Stimulated activated CD8-positive, alpha-beta memory T cell treated with anti-CD3 and anti-CD28 coated beads, Interleukin-15, amount 100 ng/mL, for 1 hour (primary cell): ENCODE data around the gene HAUS3.
"Not testable (repeated sequence)": the region's sequence is repeated elsewhere in the genome, so short reads cannot be mapped to it uniquely, and the experiment has no call there.

ENCODE experiments used
- DNase-seq: peaks from one replicate; pipeline ENCODE4 v3.0.0-alpha.2; 2020; ENCODE audit warnings: low read depth

Gene HAUS3

DNA sequence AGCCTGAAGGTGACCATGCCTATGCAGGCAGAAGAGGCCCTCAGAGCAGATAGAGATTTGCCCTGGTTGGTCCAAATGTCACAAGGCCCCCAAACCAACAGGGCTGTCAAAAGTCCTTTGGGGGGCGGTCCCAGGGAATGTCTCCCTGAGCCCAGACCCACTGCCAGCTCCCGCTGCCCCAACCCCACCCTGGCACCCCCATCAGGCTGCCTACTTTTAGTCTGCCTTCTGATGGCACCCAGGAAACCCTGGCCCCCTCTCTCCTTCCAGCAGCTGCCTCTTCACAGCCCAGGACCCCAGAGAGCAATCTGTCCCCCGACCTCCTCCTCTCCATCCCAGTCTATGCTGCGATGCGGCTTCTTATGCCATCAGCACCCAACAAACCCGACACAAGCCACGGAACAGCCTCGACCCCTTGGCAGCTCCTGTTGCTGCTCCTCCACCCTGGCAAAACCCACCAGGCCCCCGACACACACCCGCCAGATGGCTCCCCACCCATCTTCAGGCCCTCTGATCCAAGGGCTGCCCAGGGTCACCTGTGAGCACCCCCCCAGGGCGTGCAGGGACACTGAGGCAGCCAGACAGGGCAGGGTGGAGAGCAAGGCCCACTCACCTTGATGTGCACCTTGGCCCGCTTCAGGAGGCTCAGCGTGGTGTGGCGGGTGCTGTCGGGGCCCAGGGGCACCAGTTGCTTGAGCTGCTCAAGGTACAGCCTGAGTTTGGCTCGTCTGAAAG is 10.0 kb upstream of the HAUS3 start:
- no peak for DNase-seq

GRCh38 chr4:2251073-2251794 is 9.3 kb upstream of the HAUS3 start:
- DNase-seq, result no peak

GRCh38 chr4:2250357-2251072 is 8.6 kb upstream of the HAUS3 start:
- no peak for DNase-seq

DNA sequence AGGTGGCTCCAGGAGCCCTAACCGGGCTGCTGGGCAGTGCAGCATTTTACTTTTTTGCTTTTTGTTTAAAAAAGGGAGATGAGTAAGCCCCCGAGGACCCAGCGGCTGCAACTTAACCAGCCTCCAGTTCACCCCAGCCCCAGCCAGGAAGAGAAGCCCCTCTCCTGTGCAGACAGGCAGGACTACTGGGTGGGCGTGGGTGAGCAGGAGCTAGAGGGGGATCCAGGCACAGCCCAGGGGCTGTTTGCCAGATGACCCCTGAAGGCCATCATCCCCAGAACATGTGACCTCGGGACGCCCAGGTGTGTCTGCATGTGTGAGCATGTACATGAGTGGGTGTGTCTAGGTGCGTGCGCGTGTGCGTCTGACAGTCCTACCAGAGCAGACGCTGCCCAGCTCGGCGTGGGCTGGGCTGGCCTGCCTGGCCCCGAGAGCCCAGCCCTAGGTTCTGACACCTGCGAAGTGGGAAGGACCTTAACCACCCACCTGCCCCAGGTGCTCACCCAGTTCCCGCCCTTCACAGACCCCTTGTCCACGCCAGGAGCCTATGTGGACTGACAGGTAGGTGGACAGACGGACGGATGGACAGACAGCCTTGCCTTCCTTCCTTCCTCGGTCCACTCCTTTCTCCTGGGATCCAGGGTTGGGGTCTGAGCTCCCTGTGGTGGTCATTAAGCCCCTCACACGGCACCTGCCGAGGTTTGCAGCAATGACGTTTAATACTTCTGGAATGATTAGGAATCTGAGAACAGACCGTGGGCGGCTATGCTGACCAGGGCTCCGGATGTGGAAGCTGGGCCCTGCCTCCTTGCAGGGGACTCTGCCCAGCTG is 7.8 kb upstream of the HAUS3 start:
- no peak for DNase-seq

- no peak for DNase-seq
Measured at GRCh38 chr4:2248821-2249261, 6.9 kb upstream of the HAUS3 start.

- no peak for DNase-seq
Measured at GRCh38 chr4:2248044-2248780, 6.3 kb upstream of the HAUS3 start.

DNA sequence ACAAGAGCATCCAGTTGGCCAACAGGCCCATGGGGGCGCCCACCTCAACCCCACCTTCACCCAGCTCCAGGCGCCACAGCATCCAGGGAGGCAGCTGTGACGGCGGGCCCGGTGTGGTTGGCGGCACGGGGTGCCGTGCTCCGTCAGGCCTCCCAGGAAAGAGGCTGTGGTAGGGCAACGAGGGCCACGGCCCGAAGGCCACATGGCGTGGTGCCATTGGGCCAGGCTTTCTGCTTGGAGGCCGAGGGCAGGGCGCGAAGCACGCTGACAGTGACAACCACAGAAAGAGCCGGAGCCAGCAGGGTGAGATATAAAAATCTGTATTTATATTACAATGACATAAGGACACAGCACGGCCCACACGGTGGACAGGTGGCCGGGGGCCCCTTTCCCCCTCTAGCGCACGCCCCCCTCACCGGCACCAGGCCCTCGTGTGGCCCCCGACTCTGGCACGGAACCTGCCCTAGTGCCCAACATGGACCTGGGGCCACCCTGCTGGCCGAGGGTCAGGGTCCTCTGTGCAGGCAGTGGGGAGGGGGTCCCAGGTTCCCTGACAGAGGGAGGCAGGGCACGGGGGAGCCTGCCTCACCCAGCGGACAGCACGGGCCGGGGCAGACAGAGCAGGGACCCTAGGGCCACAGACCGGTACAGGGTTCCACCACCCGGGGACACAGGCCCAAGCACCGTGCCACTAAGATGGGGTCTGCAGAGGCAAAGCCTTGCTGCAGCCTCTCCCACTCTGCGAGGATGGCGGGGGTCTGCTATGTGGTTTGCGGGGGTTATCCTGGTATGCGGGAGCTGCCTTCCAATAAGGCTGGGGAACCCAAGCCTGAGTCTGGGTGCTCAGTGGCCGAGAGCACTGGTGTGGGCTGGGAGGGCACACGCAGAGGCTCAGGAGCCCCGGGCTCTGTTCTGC is 5.5 kb upstream of the HAUS3 start:
- no peak for DNase-seq

DNA sequence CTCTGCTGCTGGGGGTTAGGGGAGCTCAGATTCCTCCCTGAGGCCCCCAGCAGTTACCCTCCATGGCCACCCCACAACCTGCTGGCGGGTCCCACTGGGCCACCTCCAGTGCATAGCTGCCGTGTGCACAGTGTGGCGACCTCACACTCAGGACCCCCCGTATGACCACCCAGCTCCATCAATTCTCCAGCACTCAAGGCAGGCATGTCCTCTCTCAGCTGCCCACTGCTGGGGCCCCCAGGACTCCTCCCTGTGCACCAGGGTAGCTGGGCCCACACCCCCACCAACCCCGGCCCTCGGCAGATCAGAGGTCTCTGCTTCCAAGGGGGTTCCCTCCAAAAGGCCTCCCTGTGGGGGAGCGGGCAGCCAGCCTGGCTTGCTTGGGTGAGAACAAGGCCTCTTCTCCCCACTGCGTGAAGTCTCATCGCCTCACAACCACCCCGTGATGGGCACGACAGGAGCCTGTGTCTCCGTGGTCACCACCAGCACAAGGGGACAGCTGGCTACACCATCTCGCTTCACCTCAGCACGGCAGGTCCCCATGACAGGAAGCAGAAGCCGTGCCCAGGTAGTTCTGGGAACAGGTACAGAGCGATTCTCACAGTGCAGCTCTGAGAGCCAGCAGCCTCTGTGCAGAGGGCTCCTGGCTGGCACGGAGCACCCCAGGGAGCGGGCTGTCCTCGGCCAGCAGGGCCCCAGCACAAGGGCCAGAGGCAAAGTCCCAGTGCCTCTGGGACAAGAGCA is 4.6 kb upstream of the HAUS3 start:
- DNase-seq, result no peak

DNA sequence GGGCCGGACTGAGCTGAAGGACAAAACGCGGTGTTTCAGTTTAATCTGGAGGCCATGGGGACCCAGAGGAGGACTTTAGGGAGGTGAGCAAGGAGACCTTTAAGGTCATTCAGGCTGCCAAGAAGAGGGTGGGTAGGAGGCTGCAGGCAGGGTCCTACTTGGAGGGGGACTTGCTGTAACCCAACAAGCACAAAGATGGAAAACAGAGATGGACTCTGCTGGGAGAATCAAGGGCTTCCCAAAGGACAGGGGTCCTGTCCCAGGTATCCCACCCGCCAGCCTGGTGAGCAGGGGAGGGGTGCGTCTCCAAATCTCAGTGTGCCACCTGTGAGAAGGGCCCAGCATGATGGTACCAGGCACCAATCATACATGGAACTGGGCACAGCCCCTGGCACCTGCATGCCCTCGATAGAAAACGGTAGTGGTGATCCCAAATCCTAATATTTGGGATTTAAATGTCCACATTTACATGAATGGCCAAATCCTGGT is 3.9 kb upstream of the HAUS3 start:
- no peak for DNase-seq

GRCh38 chr4:2245057-2245786 is 3.3 kb upstream of the HAUS3 start:
- DNase-seq, result no peak

DNA sequence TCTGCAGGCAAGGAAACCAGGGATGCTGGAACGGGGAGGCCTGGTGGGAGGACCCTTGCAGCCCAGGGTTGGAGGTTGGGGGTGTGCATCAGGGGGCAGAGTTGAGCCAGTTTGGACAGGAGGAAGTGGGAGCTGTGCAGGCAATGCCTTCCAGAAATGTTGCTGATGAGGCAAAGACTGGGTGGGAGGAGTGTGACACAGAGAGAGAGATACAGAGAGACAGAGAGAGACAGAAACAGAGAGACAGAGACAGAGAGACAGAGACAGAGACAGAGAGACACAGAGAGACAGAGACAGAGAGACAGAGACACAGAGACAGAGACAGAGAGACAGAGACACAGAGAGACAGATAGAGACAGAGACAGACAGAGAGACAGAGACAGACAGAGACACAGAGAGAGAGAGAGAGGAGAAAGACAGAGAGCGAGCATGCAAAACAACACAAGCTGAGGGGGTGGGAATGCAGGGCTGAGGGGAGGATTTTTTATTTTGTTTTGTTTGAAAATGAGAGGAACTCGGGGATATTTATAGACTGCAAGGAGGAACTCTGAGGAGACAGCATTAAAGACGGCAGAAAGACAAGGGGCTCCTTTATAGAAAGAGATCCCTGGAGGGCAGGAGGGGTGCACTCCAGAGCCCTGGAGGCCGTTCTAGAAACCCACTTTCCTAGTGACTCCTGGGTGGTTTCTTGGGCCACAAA is 1.9 kb upstream of the HAUS3 start:
- DNase-seq, result no peak

GRCh38 chr4:2241003-2241402 is 918 bp downstream of the HAUS3 start:
- DNase-seq, result no peak

- no peak for DNase-seq
Measured at GRCh38 chr4:2236944-2237666, 4.8 kb downstream of the HAUS3 start.

- DNase-seq, result no peak
Measured at GRCh38 chr4:2231082-2231481, 10.8 kb downstream of the HAUS3 start.

DNA sequence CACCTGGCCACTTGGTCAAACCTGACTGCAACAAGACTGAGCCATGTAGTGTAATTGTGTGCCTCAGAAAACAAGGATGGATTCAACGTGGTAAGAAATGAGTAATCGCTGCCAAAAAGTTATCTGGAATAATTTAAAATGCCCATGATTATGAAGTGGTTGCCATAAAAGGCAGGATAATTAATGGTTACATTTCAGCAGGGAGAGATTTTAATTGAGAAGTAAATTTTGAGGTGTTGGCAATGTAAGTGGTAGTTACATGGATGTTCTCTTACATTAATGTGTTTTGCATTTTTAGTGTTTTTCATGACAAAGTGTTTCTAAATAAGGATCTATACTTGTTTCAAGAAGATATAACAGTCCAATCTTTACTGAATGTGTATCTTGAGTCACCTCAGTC is 15.7 kb downstream of the HAUS3 start:
- no peak for DNase-seq

- DNase-seq, result no peak
Measured at GRCh38 chr4:2222838-2223237, 19.1 kb downstream of the HAUS3 start.

- not testable (repeated sequence) for DNase-seq
Measured at GRCh38 chr4:2221378-2221777, 20.5 kb downstream of the HAUS3 start.
